Measurements from ENCODE around the gene MYOD1. TPM values are rescaled to one million over a fixed set of nuclear protein-coding genes. Genes with fewer than 3 reads are reported as not detected.

Gene MYOD1
- total RNA-seq, 1 experiment from 2014 or later: not detected

- no peak for DNase-seq
- no peak overlapping the region for H3K4me3 ChIP-seq (ENCODE audit: low read length)
- H3K27me3 ChIP-seq (ENCODE audit: low read length): no peaks in the 10 kb centered on the region
- no peaks in the 10 kb centered on the region for H3K9me3 ChIP-seq (ENCODE audit: low read length)
- H2AFZ ChIP-seq (ENCODE audit: low read length): no peak overlapping the region
- no peaks in the 10 kb centered on the region for H3K79me2 ChIP-seq (ENCODE audit: low read length)
- H4K20me1 ChIP-seq (ENCODE audit: insufficient read depth, low read depth, low read length): no peaks in the 10 kb centered on the region; the same call in 1 of the 2 replicates
- no peak overlapping the region for H3K27ac ChIP-seq (ENCODE audit: low read length)
- no peaks in the 10 kb centered on the region for H3K36me3 ChIP-seq (ENCODE audit: insufficient read depth, low read length)
- H3K9ac ChIP-seq (ENCODE audit: low read length): no peak overlapping the region
- no peak overlapping the region for H3K4me2 ChIP-seq (ENCODE audit: low read depth, low read length, poor library complexity, severe bottlenecking)
- H3K9me2 ChIP-seq (replicated peaks; ENCODE audit: insufficient read depth, low read length): no peaks in the 10 kb centered on the region
- no peaks in the 10 kb centered on the region for H3K4me1 ChIP-seq (ENCODE audit: low read length)
These were observed 28.0 kb downstream of the MYOD1 start for GRCh38 chr11:17747131-17747955.

GRCh38 chr11:17748044-17748443 is 28.7 kb downstream of the MYOD1 start:
- H3K4me3 ChIP-seq (ENCODE audit: low read length): no peak overlapping the region
- no peak for DNase-seq
- H3K79me2 ChIP-seq (ENCODE audit: low read length): no peaks in the 10 kb centered on the region
- no peaks in the 10 kb centered on the region for H3K36me3 ChIP-seq (ENCODE audit: insufficient read depth, low read length)
- no peaks in the 10 kb centered on the region for H3K9me3 ChIP-seq (ENCODE audit: low read length)
- no peaks in the 10 kb centered on the region for H3K4me1 ChIP-seq (ENCODE audit: low read length)
- no peaks in the 10 kb centered on the region; the same call in 1 of the 2 replicates for H4K20me1 ChIP-seq (ENCODE audit: insufficient read depth, low read depth, low read length)
- H3K9me2 ChIP-seq (replicated peaks; ENCODE audit: insufficient read depth, low read length): no peaks in the 10 kb centered on the region
- H3K27ac ChIP-seq (ENCODE audit: low read length): no peak overlapping the region
- H2AFZ ChIP-seq (ENCODE audit: low read length): no peak overlapping the region
- no peaks in the 10 kb centered on the region for H3K27me3 ChIP-seq (ENCODE audit: low read length)
- H3K4me2 ChIP-seq (ENCODE audit: low read depth, low read length, poor library complexity, severe bottlenecking): no peak overlapping the region
- no peak overlapping the region for H3K9ac ChIP-seq (ENCODE audit: low read length)

- no peak for DNase-seq
- Histone ChIP-seq H3K4me1 (ENCODE audit: low read length) (no peaks in the 10 kb centered on the region), H3K27ac (ENCODE audit: low read length) (no peak overlapping the region), H3K79me2 (ENCODE audit: low read length) (no peaks in the 10 kb centered on the region), H3K9me2 (replicated peaks; ENCODE audit: insufficient read depth, low read length) (no peaks in the 10 kb centered on the region), H3K4me3 (ENCODE audit: low read length) (no peak overlapping the region), H3K9ac (ENCODE audit: low read length) (no peak overlapping the region), H3K36me3 (ENCODE audit: insufficient read depth, low read length) (no peaks in the 10 kb centered on the region), H4K20me1 (ENCODE audit: insufficient read depth, low read depth, low read length) (no peaks in the 10 kb centered on the region; the same call in 1 of the 2 replicates), H2AFZ (ENCODE audit: low read length) (no peak overlapping the region), H3K9me3 (ENCODE audit: low read length) (no peaks in the 10 kb centered on the region), H3K4me2 (ENCODE audit: low read depth, low read length, poor library complexity, severe bottlenecking) (no peak overlapping the region), H3K27me3 (ENCODE audit: low read length) (no peaks in the 10 kb centered on the region)
These were observed 29.7 kb downstream of the MYOD1 start for GRCh38 chr11:17748761-17749721.

GRCh38 chr11:17750013-17750800 is 30.8 kb downstream of the MYOD1 start:
- Histone ChIP-seq H3K9ac (ENCODE audit: low read length) (no peak overlapping the region), H3K79me2 (ENCODE audit: low read length) (no peaks in the 10 kb centered on the region), H3K27me3 (ENCODE audit: low read length) (no peaks in the 10 kb centered on the region), H4K20me1 (ENCODE audit: insufficient read depth, low read depth, low read length) (no peaks in the 10 kb centered on the region; the same call in 1 of the 2 replicates), H2AFZ (ENCODE audit: low read length) (no peak overlapping the region), H3K4me3 (ENCODE audit: low read length) (no peak overlapping the region), H3K9me2 (replicated peaks; ENCODE audit: insufficient read depth, low read length) (no peaks in the 10 kb centered on the region), H3K4me2 (ENCODE audit: low read depth, low read length, poor library complexity, severe bottlenecking) (no peak overlapping the region), H3K4me1 (ENCODE audit: low read length) (no peaks in the 10 kb centered on the region), H3K27ac (ENCODE audit: low read length) (no peak overlapping the region), H3K36me3 (ENCODE audit: insufficient read depth, low read length) (no peaks in the 10 kb centered on the region), H3K9me3 (ENCODE audit: low read length) (no peaks in the 10 kb centered on the region)
- DNase-seq: no peak

GRCh38 chr11:17750801-17751165 is 31.4 kb downstream of the MYOD1 start:
- Histone ChIP-seq H3K9me3 (ENCODE audit: low read length) (no peaks in the 10 kb centered on the region), H3K9me2 (replicated peaks; ENCODE audit: insufficient read depth, low read length) (no peaks in the 10 kb centered on the region)

GRCh38 chr11:17751558-17751957 is 32.2 kb downstream of the MYOD1 start:
- no peaks in the 10 kb centered on the region for H3K4me1 ChIP-seq (ENCODE audit: low read length)
- H3K27me3 ChIP-seq (ENCODE audit: low read length): no peaks in the 10 kb centered on the region
- no peaks in the 10 kb centered on the region for H3K9me3 ChIP-seq (ENCODE audit: low read length)
- DNase-seq: no peak
- no peaks in the 10 kb centered on the region; the same call in 1 of the 2 replicates for H4K20me1 ChIP-seq (ENCODE audit: insufficient read depth, low read depth, low read length)
- no peaks in the 10 kb centered on the region for H3K36me3 ChIP-seq (ENCODE audit: insufficient read depth, low read length)
- H3K9ac ChIP-seq (ENCODE audit: low read length): no peak overlapping the region
- no peak overlapping the region for H3K27ac ChIP-seq (ENCODE audit: low read length)
- H3K79me2 ChIP-seq (ENCODE audit: low read length): no peaks in the 10 kb centered on the region
- no peak overlapping the region for H3K4me2 ChIP-seq (ENCODE audit: low read depth, low read length, poor library complexity, severe bottlenecking)
- H3K4me3 ChIP-seq (ENCODE audit: low read length): no peak overlapping the region
- H2AFZ ChIP-seq (ENCODE audit: low read length): no peak overlapping the region
- no peaks in the 10 kb centered on the region for H3K9me2 ChIP-seq (replicated peaks; ENCODE audit: insufficient read depth, low read length)

More at GRCh38 chr11:17750801-17751165, 31.4 kb downstream of the MYOD1 start:
- Histone ChIP-seq H3K4me3 (ENCODE audit: low read length) (no peak overlapping the region), H3K4me2 (ENCODE audit: low read depth, low read length, poor library complexity, severe bottlenecking) (no peak overlapping the region), H4K20me1 (ENCODE audit: insufficient read depth, low read depth, low read length) (no peaks in the 10 kb centered on the region; the same call in 1 of the 2 replicates), H3K79me2 (ENCODE audit: low read length) (no peaks in the 10 kb centered on the region), H3K27ac (ENCODE audit: low read length) (no peak overlapping the region), H2AFZ (ENCODE audit: low read length) (no peak overlapping the region), H3K9ac (ENCODE audit: low read length) (no peak overlapping the region), H3K4me1 (ENCODE audit: low read length) (no peaks in the 10 kb centered on the region), H3K36me3 (ENCODE audit: insufficient read depth, low read length) (no peaks in the 10 kb centered on the region), H3K27me3 (ENCODE audit: low read length) (no peaks in the 10 kb centered on the region)
- no peak for DNase-seq

- Histone ChIP-seq H3K4me1 (ENCODE audit: low read length) (no peaks in the 10 kb centered on the region), H3K4me2 (ENCODE audit: low read depth, low read length, poor library complexity, severe bottlenecking) (no peak overlapping the region), H3K27ac (ENCODE audit: low read length) (no peak overlapping the region), H3K27me3 (ENCODE audit: low read length) (no peaks in the 10 kb centered on the region), H3K9ac (ENCODE audit: low read length) (no peak overlapping the region), H2AFZ (ENCODE audit: low read length) (no peak overlapping the region), H3K79me2 (ENCODE audit: low read length) (no peaks in the 10 kb centered on the region), H4K20me1 (ENCODE audit: insufficient read depth, low read depth, low read length) (no peaks in the 10 kb centered on the region; the same call in 1 of the 2 replicates), H3K9me3 (ENCODE audit: low read length) (no peaks in the 10 kb centered on the region), H3K4me3 (ENCODE audit: low read length) (no peak overlapping the region), H3K36me3 (ENCODE audit: insufficient read depth, low read length) (no peaks in the 10 kb centered on the region), H3K9me2 (replicated peaks; ENCODE audit: insufficient read depth, low read length) (no peaks in the 10 kb centered on the region)
- DNase-seq: no peak
These were observed 32.8 kb downstream of the MYOD1 start for GRCh38 chr11:17752144-17752543.
